HG02938 (cell line): ENCODE measurements around the gene MTCH1.

Experiments used
- ATAC-seq: cut with Tn5 transposase; IDR thresholded peaks from one replicate; pipeline ENCODE4 v1.9.1; 2021; ENCODE audit warnings: mild to moderate bottlenecking, moderate library complexity; ENCODE audit not compliant: unreplicated experiment

Gene MTCH1

DNA sequence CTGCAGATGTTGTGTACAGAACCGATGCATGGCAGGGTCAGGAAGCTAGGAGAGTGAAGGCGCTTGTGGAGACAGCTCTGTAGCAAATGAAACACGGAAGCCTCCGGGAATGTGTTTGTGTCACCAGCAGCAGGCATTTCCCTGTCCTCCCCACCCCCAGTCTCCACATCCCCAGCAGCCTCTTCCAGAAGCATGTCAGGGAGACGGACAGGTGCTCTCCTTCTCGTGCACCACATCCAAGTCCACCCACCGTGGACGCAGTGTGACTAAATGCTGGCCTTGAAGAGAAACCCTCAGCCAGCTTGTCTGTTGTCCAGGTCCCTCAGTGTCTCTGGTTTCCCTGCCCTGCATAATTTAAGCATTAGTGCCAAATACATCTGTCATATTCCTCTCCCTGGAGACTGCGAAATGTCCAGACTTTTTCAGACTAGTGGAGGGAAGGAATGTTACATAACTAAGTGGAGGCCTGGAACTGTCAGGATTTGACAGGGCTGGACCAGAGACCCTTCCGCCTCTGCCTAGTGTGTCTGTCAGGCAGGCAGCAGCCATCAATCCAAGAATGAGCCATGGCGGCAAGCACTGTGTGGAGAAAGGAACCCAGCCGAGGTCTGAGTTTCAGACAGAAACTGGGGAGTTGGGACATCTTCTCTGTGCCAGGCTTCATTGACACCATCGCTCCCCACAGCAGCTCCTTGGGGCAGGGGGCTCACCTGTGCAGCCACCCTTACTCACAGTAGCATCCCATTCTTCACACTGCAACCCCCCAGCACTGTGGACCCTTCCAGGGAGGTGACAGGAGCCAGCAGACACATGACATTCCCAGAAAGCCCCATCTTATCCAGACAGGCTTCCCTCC, 58.1 kb downstream of the MTCH1 start:
- ATAC-seq, result no peak

DNA sequence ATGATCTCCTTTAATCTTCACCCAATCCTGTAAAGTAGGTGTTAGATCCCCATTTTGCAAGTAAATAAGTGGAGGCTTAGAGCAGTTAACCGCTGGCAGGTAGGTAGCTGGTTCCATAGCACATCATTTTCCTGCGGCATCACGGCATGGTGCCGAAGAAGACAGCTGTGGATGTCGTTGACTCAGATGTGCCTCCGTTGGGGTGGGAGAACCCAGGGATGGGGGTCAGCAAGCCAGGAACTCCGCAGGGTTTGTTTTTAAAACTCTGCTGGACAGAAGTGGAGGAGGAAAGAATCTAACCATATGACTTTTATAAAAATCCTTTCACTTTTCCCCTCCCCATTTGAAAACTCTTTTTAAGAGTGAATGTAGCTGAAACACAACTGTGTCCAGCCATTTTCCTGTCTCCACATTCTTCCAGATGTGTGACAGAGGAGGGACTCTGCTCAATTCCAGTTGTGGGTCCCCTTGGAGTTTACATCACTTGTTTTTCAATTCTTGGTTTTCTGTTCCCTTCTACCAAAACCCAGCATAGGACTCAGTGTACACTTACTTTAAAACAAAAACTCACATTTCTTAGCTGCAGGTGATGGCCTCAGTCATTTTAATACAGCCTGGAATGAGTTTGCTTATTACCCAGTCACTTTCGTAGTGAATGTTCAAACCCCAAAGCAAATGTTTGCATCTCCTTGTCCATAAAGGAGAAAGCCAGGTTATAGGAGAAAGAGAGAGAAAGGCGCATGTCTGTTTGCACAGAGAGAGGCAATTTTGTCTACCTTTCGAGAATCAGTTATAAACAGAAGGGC, 59.1 kb downstream of the MTCH1 start:
- ATAC-seq, result no peak

DNA sequence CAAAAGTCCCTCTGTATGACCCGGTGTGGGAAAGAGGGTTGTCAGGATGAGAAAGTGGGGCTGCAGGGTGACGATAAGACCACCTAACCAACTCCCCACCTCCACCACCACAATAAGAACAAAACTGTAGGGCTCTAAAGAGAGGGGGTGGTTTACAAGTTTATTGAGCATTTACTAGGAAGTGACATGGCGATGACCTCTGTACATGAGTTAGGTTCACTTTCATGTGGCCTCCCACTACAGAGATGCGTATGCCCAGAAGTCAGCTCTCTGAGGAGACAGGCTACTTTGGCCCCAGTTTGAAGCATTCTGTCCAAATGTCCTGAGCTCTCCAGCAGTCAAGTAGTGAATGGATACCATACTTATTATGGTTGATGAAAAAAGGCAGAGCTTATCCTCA, 60.2 kb downstream of the MTCH1 start:
- ATAC-seq, result no peak

DNA sequence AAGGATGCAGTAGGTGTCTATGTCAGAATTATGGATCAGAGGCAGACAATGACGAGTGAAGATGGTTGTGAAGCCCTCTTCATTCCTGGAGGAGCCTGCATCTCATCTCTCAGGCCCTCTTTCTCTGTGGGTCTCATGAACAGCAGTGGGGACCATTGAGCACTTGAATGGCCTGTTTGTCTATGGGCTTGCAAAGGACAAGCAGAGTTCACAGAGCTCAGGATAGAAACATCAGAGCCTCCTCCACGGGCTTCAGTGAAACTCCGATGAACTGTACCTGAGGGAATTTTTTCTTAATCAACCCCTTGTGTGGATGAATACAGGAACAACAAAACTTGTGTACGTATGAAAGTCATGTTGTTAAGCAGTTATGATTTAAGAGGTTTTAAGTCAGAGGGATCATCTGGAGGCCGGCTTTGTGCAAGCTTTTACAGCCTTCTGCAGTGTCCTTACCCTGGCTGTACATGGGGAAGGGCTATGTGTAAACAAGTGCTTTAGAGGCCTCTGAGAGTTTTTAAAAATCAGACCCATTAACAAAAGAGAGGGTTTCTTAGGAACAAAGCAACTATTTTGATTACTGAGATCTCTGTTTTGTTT, 61.1 kb downstream of the MTCH1 start:
- ATAC-seq, result no peak

DNA sequence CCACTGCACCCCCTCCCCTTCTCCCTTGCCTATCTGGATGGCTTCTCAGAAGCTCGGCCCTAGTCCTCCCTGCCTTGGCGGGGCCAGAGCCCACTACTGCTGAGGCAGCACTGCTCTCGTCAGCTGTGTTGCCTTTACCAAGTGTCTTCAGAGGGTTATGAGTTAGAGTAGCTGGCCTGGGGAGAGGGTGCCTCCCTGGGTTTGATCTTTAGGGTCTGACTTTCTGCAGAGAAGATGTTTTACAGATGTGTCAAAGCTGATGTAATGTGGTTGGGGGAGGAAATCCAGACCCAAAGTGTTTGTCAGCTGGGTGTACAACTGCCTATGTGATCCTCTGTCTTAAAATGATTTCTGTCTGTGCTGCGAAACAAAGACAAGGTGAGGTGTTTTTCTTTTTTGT, 61.9 kb downstream of the MTCH1 start:
- no peak for ATAC-seq

DNA sequence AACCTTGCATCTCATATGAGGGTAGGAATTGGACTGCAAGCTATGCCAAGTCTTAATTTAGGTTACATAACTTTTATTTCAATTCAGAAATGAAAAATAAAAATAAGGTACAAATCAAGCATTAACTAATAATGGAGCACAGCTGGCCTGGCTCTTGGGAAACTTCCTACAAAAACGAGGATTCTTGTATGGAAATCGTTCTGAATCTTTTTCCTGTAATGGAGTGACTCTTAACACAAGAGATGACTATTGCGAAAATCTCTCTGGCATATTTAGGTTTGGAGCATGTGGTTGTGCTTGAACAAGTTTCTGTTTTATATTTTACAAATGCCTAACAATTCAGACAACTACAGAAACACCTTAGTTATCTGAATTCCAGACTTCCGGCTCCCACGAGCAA, 65.5 kb downstream of the MTCH1 start:
- ATAC-seq, result no peak

DNA sequence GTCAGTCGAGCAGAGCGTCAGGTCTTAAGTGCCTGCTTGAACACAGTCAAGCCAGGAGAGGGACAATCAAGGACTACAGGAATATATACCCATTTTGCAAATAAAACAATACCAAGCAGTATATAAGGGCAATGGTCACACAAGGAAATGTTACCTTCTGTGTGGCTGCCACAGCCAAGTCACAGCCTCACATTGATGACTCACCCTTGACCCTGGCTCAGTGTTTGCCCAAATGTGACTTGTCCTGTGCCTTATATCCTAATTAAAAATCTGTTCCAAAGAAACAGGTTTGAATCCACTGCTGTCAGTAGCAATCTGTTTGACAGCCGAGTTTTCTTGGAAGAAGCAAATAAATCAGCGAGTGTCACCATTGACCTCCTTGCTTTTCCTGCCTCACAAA, 65.9 kb downstream of the MTCH1 start:
- no peak for ATAC-seq
